A673 (cell line): ENCODE measurements around the gene GPT2. TPM values are rescaled to one million over a fixed set of nuclear protein-coding genes. Genes with fewer than 3 reads are reported as not detected.

Experiments
- BruUV-seq: library from RNA; stranded (reverse); fragments of 400-500 nt; replicated peaks from 2 replicates; lab custom pipeline; 2021; lab: Mats Ljungman, UMichigan
- CTCF ChIA-PET: fragments of 300-600 bp; sonication (Branson Sonifier 250); formaldehyde crosslinking; loops from one replicate; lab custom pipeline; 2022; ENCODE audit warnings: antibody characterized with exemption; lab: Charles Lee
- POLR2A ChIA-PET: fragments of 300-600 bp; sonication (Branson Sonifier 250); formaldehyde crosslinking; loops from one replicate; lab custom pipeline; 2022; ENCODE audit warnings: antibody characterized with exemption; ENCODE audit not compliant: low non-redundant PET; lab: Charles Lee
- DNase-seq: peaks from one replicate; pipeline ENCODE4 v3.0.0-alpha.2; 2015; ENCODE audit warnings: low spot score
- H3K27ac ChIP-seq: fragments of 200-600 bp; sonication (generic); 2 replicates; pipeline ENCODE4 v1.5.1; 2016; ENCODE audit warnings: mixed run types, low read depth, mild to moderate bottlenecking, mixed read lengths, antibody characterized with exemption, low read length; ENCODE audit not compliant: poor library complexity, severe bottlenecking
- H3K27me3 ChIP-seq: fragments of 200-600 bp; sonication (generic); replicated peaks from 2 replicates; pipeline ENCODE4 v1.6.1; 2017; ENCODE audit warnings: mixed run types, low read depth, mild to moderate bottlenecking, mixed read lengths, antibody characterized with exemption, low read length; ENCODE audit not compliant: insufficient read depth, poor library complexity
- H3K36me3 ChIP-seq: fragments of 200-600 bp; sonication (generic); 2 replicates; pipeline ENCODE4 v1.6.1; 2016; ENCODE audit warnings: mixed run types, mild to moderate bottlenecking, mixed read lengths, antibody characterized with exemption, low read length; ENCODE audit not compliant: insufficient read depth, poor library complexity, severe bottlenecking
- H3K4me1 ChIP-seq: fragments of 200-600 bp; sonication (generic); 2 replicates; pipeline ENCODE4 v1.6.1; 2017; ENCODE audit warnings: mixed run types, mild to moderate bottlenecking, mixed read lengths, antibody characterized with exemption, low read length; ENCODE audit not compliant: insufficient read depth, poor library complexity, severe bottlenecking
- H3K4me3 ChIP-seq: fragments of 200-600 bp; sonication (generic); 2 replicates; pipeline ENCODE4 v1.5.1; 2016; ENCODE audit warnings: low read depth, mixed run types, mild to moderate bottlenecking, mixed read lengths, low read length; ENCODE audit not compliant: poor library complexity, severe bottlenecking
- H3K9me3 ChIP-seq: fragments of 200-600 bp; sonication (generic); 2 replicates; pipeline ENCODE4 v1.6.1; 2016; ENCODE audit warnings: mixed run types, low read depth, mild to moderate bottlenecking, mixed read lengths, antibody characterized with exemption, low read length; ENCODE audit not compliant: poor library complexity, severe bottlenecking
- CTCF ChIP-seq: fragments of 300-800, 200-600 bp; sonication (generic); conservative IDR thresholded peaks from 2 replicates; pipeline ENCODE4 v1.5.1; 2017; ENCODE audit warnings: low read depth, mild to moderate bottlenecking, antibody characterized with exemption, low read length, moderate library complexity, mixed read lengths
- EZH2 ChIP-seq: fragments of 200-600 bp; sonication (generic); IDR thresholded peaks from 2 replicates; pipeline ENCODE4 v1.6.1; 2017; ENCODE audit warnings: borderline replicate concordance, low read depth, mild to moderate bottlenecking, mixed read lengths, antibody characterized with exemption, low read length; ENCODE audit not compliant: poor library complexity, severe bottlenecking
- intact Hi-C: fragments of 100-400 bp; cut with micrococcal nuclease; formaldehyde crosslinking; loops from one replicate; pipeline ENCODE4 v1.10.0; 2022; ENCODE audit not compliant: unreplicated experiment
- total RNA-seq: library from RNA; stranded (reverse); gene quantifications from 2 replicates; pipeline ENCODE4 v1.2.3, GENCODE V29; 2021

Gene GPT2
- total RNA-seq, 1 experiment from 2014 or later: 38.8 TPM

- CTCF ChIA-PET: interaction anchor here (0.7 kb wide), 1 partner anchor 16 kb away, joined by 4 read pairs; no protein-coding TSS in a partner anchor
- H3K4me3 ChIP-seq: no peak overlapping the region
- POLR2A ChIA-PET: no interaction called here
These were observed 41.8 kb upstream of the GPT2 start for GRCh38 chr16:46842192-46842895.

GRCh38 chr16:46843898-46844642 is 40.1 kb upstream of the GPT2 start:
- H3K36me3 ChIP-seq: no peaks in the 10 kb centered on the region
- H3K4me3 ChIP-seq: no peak overlapping the region
- H3K9me3 ChIP-seq: no peaks in the 10 kb centered on the region
- intact Hi-C loops: no loop called here
- no peak for TF ChIP-seq EZH2
- no peak for TF ChIP-seq CTCF
- H3K27me3 ChIP-seq: no peaks in the 10 kb centered on the region
- ChIA-PET CTCF (no interaction called here), POLR2A (no interaction called here)
- no peaks in the 10 kb centered on the region for H3K4me1 ChIP-seq
- DNase-seq: no peak
- H3K27ac ChIP-seq: no peak overlapping the region
- no TSS peak for BruUV-seq

More at GRCh38 chr16:46842192-46842895, 41.8 kb upstream of the GPT2 start:
- intact Hi-C loops: no loop called here
- Histone ChIP-seq H3K36me3 (no peaks in the 10 kb centered on the region), H3K4me1 (no peaks in the 10 kb centered on the region), H3K27me3 (no peaks in the 10 kb centered on the region), H3K27ac (no peak overlapping the region), H3K9me3 (no peaks in the 10 kb centered on the region)
- no peak for DNase-seq
- BruUV-seq: no TSS peak
- no peak for TF ChIP-seq EZH2
- no peak for TF ChIP-seq CTCF

- no peak for DNase-seq
- TF ChIP-seq CTCF (no peak), EZH2 (no peak)
- BruUV-seq: no TSS peak
- intact Hi-C loops: no loop called here
- POLR2A ChIA-PET: no interaction called here
- Histone ChIP-seq H3K9me3 (no peaks in the 10 kb centered on the region), H3K4me3 (no peak overlapping the region), H3K27ac (no peak overlapping the region), H3K4me1 (no peaks in the 10 kb centered on the region), H3K27me3 (no peaks in the 10 kb centered on the region), H3K36me3 (no peaks in the 10 kb centered on the region)
- CTCF ChIA-PET: no interaction called here
These were observed 39.4 kb upstream of the GPT2 start for GRCh38 chr16:46844771-46845170.
